Bronchial epithelial cell (primary cell): ENCODE measurements around the gene STARD7. TPM values are rescaled to one million over a fixed set of nuclear protein-coding genes. Genes with fewer than 3 reads are reported as not detected.

Experiments
- DNase-seq: peaks from one replicate; pipeline ENCODE4 v3.0.0-alpha.2; 2010; ENCODE audit warnings: low read depth
- FAIRE-seq: peaks from 2 replicates; lab custom pipeline; 2011; peaks lifted over from hg19 to GRCh38; lab: Jason Lieb, UNC
- H3K27me3 ChIP-seq: 2 replicates; pipeline ENCODE4 v1.5.1; 2011; ENCODE audit warnings: low read length; ENCODE audit not compliant: control insufficient read depth, insufficient read depth
- H3K36me3 ChIP-seq: 2 replicates; pipeline ENCODE4 v1.5.1; 2011; ENCODE audit warnings: low read length; ENCODE audit not compliant: control insufficient read depth, insufficient read depth
- H3K4me3 ChIP-seq: 2 replicates; pipeline ENCODE4 v1.5.1; 2011; ENCODE audit warnings: mild to moderate bottlenecking, low read depth, low read length, control low read depth
- total RNA-seq: library from RNA; depleted of rRNA; stranded (reverse); fragments of >200 nt; gene quantifications from 2 replicates; pipeline ENCODE4 v1.2.1, GENCODE V29; 2014
- TF ChIP-seq, protein P1 (sequence below): IDR thresholded peaks from 2 replicates; pipeline ENCODE4 v1.5.1; 2011; ENCODE audit warnings: mild to moderate bottlenecking, moderate library complexity, low read length, control low read depth, inconsistent platforms; ENCODE audit not compliant: insufficient read depth, severe bottlenecking

The STARD7 gene
- total RNA-seq, 1 donor from 2014 or later, result 93.7 TPM

DNA sequence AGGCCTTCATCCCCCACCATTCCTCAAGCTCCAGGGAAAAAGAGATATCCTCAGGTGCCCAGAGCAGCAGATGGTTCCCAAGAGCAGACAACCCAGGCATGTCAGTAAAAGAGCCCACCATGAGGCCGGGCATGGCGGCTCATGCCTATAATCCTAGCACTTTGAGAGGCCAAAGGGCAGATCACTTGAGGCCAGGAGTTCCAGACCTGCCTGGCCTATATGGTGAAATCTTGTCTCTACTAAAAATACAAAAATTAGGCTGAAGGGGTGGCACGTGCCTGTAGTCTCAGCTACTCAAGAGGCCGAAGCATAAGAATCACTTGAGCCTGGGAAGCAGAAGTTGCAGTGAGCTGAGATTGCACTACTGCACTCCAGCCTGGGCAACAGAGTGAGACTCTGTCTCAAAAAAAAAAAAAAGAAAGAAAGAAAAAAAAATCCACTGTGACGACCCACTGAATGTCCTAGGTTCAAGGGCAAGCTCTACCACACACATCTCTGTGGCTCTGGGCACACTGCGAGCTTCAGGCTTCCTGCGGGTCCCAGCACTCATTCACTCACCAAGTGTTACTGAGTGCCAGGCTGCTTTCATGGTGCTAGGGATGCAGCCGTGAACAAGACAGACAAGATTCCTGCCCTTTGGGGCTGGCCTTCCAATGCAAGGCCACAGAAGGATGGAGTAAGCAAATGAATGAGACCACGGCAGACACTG lies 56.9 kb downstream of the STARD7 start:
- DNase-seq, result no peak
- no peak for FAIRE-seq
- no peak overlapping the region for H3K4me3 ChIP-seq
- no peaks in the 10 kb centered on the region for H3K36me3 ChIP-seq
- TF ChIP-seq, protein P1, sequence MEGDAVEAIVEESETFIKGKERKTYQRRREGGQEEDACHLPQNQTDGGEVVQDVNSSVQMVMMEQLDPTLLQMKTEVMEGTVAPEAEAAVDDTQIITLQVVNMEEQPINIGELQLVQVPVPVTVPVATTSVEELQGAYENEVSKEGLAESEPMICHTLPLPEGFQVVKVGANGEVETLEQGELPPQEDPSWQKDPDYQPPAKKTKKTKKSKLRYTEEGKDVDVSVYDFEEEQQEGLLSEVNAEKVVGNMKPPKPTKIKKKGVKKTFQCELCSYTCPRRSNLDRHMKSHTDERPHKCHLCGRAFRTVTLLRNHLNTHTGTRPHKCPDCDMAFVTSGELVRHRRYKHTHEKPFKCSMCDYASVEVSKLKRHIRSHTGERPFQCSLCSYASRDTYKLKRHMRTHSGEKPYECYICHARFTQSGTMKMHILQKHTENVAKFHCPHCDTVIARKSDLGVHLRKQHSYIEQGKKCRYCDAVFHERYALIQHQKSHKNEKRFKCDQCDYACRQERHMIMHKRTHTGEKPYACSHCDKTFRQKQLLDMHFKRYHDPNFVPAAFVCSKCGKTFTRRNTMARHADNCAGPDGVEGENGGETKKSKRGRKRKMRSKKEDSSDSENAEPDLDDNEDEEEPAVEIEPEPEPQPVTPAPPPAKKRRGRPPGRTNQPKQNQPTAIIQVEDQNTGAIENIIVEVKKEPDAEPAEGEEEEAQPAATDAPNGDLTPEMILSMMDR, result no peak
- no peaks in the 10 kb centered on the region for H3K27me3 ChIP-seq

DNA sequence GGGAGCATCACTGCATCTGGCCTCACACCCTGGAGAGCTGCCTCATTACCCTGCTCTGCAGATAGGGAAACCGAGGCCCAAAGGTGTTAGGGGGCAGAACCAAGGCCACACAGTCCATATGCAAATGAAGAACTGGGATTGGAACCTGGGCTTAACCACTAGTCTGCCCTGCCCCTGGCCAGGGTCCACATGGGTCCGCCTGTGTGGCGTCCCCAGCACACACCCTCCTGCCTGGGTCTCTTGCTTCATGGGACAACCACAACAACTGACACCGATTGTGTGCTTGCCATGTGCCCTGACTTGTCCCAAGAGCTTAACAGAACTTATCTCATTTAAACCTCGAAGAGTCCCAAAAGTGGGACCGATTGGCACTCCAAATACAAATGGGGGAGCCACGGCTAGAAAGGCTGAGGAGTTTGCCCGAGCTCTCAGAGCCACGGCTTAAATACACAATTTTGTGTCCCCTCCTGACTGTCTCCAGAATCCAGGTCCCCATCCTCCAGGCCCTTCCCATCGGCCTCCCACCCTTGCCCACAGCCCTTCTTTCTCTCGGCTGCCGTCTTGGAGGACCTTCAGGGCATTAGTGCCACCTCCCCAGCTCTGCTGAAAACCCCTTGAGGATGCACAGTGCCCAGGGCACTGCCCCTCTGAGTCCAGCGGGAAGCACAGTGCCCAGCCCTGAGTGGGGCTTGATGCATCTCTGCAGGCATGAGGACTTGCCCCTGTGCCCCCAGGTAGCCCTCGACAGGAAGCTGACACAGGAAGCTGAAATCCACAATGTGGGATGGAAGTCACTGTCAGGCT lies 57.6 kb downstream of the STARD7 start:
- Histone ChIP-seq H3K4me3 (no peak overlapping the region), H3K27me3 (no peaks in the 10 kb centered on the region), H3K36me3 (no peaks in the 10 kb centered on the region)
- no peak for DNase-seq
- no peak for FAIRE-seq
- TF ChIP-seq, protein P1, result no peak

DNA sequence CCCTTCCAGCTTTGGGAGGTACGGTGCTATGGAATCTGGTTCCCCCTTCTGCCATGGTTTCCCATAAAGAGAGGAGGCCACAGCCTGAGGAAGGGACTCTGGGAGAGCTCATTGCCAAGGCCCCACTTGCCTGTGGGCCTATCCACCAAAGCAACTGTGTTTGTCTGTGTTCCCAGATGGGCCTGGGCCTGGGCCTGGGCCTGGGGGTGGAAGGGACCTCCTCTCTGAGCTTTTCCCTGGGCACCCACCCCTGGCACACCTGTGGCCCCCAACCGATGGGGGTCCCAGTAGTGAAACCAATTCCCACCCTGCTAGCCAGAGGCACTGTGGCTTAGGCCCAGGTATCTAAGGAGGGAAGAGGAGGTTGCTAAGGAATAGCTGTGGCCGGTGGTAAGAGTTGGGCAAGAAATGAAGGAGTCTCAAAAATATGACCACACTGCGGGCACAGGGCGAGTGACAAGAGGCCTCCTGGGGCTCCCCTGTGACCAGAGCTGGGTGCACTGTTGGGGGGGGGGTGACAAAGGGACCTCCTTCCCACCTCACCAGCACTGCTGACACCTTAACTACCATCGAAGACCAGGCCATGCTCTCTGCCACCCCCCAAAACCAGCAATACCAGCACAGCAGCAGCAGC lies 58.5 kb downstream of the STARD7 start:
- no peak for DNase-seq
- FAIRE-seq, result no peak
- no peaks in the 10 kb centered on the region for H3K27me3 ChIP-seq
- H3K36me3 ChIP-seq, result no peaks in the 10 kb centered on the region
- no peak overlapping the region for H3K4me3 ChIP-seq
- TF ChIP-seq, protein P1, result no peak

GRCh38 chr2:96148410-96149217 lies 60.0 kb downstream of the STARD7 start:
- Histone ChIP-seq H3K27me3 (no peaks in the 10 kb centered on the region), H3K4me3 (no peak overlapping the region), H3K36me3 (peaks cover 4% of the 10 kb centered on the region)
- no peak for FAIRE-seq
- TF ChIP-seq, protein P1, result no peak
- DNase-seq, result peak; percentile 92

GRCh38 chr2:96147593-96148201 lies 60.9 kb downstream of the STARD7 start:
- DNase-seq (no peak), FAIRE-seq (no peak)
- H3K27me3 ChIP-seq, result no peaks in the 10 kb centered on the region
- H3K36me3 ChIP-seq, result peaks cover 8% of the 10 kb centered on the region
- no peak overlapping the region for H3K4me3 ChIP-seq
- TF ChIP-seq, protein P1, result no peak
